ENCODE data around the gene TSPEAR. TPM values are rescaled to one million over a fixed set of nuclear protein-coding genes. Genes with fewer than 3 reads are reported as not detected.
"Not testable (repeated sequence)": the region's sequence is repeated elsewhere in the genome, so short reads cannot be mapped to it uniquely, and the experiment has no call there.

TSPEAR gene
- total RNA-seq, 4 donors from 2014 or later: not detected

DNA sequence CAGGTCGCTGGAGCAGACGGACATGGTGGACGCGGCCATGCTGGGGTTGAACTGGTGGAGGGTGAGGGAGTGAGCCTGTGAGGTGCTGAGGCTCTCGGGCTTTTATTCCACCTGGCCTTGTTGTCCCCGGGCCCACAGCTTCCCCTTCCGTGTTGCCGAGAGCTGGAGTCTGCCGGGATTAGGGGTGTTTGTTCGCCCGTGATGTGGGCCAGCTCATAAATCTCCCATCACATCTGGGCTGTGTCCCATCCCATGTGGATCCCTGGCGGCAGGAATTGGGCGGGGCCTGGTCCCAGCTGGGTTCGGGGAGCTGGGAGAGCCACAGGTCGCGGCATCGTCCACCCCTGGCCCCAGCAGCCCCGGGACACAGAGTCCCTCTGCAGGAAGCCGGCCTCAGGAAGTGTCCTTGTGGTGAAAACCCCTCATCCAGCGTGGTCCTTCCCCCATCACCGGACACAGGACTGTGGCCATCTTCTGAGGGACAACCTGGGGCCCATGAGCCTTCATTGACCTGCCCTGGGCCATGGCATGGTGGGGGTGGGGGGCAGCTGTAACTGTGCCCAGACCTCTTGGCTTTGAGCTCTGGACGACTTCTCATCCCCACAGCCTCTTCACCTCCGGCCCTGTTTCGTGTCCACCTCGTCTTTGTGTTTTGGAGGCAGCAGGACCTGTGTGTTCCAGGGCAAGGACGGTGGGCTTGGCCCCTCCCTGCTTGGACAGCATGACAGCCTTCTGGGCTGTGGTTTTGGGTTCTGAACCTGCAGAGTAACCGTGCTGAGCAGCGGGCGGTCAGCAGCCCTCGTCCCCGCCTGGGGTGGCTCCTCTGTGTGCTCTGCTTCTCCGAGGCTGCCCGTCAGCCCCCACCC lies 118.7 kb downstream of the TSPEAR start, which contains the start of gene KRTAP10-6:
TSS of gene KRTAP10-6 (minus strand) at position 60 of the 866 bp plus-strand sequence. CDS start at position 39, 21 bp downstream.
- 50 to 56% methylated on average over 29 to 31 of the region's 33 CpGs for WGBS, 2 donors
- Histone ChIP-seq H3K9me3 (peaks cover 0 to 3% (median 0%) of the 10 kb centered on the region in 4 donors), H3K4me1 (no peaks in the 10 kb centered on the region), H3K27ac (no peak within 1 kb of the TSS), H3K27me3 (peaks cover 0 to 10% of the 10 kb centered on the region in 2 donors), H3K4me3 (no peak within 1 kb of the TSS), H3K36me3 (no peaks in the 10 kb centered on the region)
- TF ChIP-seq, protein P1, sequence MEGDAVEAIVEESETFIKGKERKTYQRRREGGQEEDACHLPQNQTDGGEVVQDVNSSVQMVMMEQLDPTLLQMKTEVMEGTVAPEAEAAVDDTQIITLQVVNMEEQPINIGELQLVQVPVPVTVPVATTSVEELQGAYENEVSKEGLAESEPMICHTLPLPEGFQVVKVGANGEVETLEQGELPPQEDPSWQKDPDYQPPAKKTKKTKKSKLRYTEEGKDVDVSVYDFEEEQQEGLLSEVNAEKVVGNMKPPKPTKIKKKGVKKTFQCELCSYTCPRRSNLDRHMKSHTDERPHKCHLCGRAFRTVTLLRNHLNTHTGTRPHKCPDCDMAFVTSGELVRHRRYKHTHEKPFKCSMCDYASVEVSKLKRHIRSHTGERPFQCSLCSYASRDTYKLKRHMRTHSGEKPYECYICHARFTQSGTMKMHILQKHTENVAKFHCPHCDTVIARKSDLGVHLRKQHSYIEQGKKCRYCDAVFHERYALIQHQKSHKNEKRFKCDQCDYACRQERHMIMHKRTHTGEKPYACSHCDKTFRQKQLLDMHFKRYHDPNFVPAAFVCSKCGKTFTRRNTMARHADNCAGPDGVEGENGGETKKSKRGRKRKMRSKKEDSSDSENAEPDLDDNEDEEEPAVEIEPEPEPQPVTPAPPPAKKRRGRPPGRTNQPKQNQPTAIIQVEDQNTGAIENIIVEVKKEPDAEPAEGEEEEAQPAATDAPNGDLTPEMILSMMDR (IDR thresholded peaks at IDR 0.05): no peak
- TF ChIP-seq EP300 (IDR thresholded peaks at IDR 0.05) (no peak), POLR2A (IDR thresholded peaks at IDR 0.05) (no peak)
- no peak for DNase-seq (ENCODE audit: low spot score in 2 of 2)

DNA sequence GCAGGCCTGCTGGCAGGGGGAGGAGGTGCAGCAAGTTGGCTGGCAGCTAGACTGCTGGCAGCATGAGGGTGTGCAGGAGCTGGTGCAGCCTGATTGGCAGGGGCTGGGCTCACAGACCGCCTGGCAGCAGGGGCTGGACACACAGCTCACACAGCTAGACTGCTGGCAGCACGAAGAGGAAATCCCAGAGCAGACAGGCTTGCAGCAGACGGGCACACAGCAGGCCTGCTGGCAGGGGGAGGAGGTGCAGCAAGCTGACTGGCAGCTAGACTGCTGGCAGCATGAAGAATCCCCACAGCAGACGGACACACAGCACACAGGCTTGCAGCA lies 119.6 kb downstream of the TSPEAR start:
- 33% methylated on average over 1 of the region's 4 CpGs; no CpG with 5 or more reads in 1 of the 2 donors for WGBS, 2 donors
- H3K27ac ChIP-seq; H3K4me1 ChIP-seq; DNase-seq (ENCODE audit: low spot score in 2 of 2); H3K36me3 ChIP-seq; H3K4me3 ChIP-seq: not testable (repeated sequence)
- Histone ChIP-seq H3K27me3 (peaks cover 0 to 10% of the 10 kb centered on the region in 2 donors), H3K9me3 (peaks cover 0 to 10% (median 0%) of the 10 kb centered on the region in 4 donors)

DNA sequence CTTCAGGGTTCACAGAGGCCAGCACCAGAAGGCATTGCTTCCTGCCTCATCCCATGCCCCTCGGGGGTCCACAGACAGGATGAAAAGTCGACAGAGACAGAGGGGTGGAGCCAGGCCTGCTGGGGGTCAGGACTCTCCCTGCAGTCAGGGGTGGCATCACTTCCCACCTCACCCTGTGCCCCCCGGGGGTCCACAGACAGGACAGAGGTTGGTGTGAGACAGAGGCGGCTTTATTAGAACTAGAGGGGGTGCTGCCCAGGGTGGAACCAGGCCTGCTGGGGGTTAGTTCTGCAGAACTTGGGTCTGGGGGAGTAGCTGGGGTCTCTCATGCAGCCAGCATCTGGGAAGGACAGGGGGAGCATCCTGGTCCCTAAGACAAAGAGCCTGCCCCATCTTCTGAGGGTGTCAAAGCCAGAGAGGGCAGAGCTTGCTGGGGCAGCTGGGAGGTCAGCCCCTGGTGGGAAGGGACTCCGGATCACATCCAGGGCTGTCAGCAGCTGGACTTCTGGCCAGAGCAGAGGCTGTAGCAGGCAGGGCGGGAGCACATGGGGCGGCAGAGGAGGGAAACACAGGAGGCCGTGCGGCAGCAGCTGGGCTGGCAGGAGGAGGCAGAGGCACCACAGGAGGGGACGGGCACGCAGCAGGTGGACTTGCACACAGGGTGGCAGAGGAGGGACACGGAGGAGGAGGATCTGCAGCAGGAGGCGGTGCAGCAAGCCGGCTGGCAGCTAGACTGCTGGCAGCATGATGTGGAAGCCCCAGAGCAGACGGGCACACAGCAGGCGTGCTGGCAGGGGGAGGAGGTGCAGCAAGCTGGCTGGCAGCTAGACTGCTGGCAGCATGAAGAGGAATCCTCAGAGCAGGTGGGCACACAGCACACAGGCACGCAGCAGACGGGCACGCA lies 120.2 kb downstream of the TSPEAR start:
- H3K9me3 ChIP-seq: peaks cover 0 to 15% (median 0%) of the 10 kb centered on the region in 4 donors
- H3K4me1 ChIP-seq; H3K4me3 ChIP-seq; H3K27ac ChIP-seq; H3K36me3 ChIP-seq; DNase-seq (ENCODE audit: low spot score in 2 of 2): not testable (repeated sequence)
- 64 to 65% methylated on average over 16 to 17 of the region's 19 CpGs for WGBS, 2 donors
- peaks cover 0 to 10% of the 10 kb centered on the region in 2 donors for H3K27me3 ChIP-seq

DNA sequence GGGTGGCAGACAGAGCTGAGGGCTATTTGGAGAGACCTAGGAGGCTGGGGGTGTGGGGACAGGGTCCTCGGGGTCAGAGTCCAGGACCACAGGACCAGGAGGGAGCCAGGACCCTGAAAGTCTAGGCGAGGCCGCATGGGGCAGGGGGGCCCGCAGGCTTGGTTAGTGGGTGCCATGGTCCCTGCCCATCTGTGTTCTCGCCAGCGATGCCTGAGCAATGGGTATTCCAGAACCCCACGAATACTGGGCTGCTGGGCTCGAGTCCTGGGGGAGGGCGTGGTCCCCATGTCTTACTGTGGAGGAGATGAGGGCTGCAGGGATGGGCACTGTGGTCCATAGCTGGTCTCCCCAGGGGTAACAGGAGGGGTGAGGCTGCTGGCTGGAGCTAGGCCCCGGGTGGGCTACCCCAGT lies 121.1 kb downstream of the TSPEAR start:
- Histone ChIP-seq H3K4me3 (no peak overlapping the region), H3K9me3 (peaks cover 0 to 22% (median 0%) of the 10 kb centered on the region in 4 donors), H3K36me3 (no peaks in the 10 kb centered on the region), H3K4me1 (no peaks in the 10 kb centered on the region), H3K27ac (no peak overlapping the region), H3K27me3 (peaks cover 0 to 17% of the 10 kb centered on the region in 2 donors)
- DNase-seq (ENCODE audit: low spot score in 2 of 2): no peak
- 71 to 86% methylated on average over 9 to 10 of the region's 10 CpGs for WGBS, 2 donors
- TF ChIP-seq POLR2A (IDR thresholded peaks at IDR 0.05): no peak
- no peak for TF ChIP-seq EP300 (IDR thresholded peaks at IDR 0.05)
- TF ChIP-seq, protein P1 (IDR thresholded peaks at IDR 0.05): no peak

DNA sequence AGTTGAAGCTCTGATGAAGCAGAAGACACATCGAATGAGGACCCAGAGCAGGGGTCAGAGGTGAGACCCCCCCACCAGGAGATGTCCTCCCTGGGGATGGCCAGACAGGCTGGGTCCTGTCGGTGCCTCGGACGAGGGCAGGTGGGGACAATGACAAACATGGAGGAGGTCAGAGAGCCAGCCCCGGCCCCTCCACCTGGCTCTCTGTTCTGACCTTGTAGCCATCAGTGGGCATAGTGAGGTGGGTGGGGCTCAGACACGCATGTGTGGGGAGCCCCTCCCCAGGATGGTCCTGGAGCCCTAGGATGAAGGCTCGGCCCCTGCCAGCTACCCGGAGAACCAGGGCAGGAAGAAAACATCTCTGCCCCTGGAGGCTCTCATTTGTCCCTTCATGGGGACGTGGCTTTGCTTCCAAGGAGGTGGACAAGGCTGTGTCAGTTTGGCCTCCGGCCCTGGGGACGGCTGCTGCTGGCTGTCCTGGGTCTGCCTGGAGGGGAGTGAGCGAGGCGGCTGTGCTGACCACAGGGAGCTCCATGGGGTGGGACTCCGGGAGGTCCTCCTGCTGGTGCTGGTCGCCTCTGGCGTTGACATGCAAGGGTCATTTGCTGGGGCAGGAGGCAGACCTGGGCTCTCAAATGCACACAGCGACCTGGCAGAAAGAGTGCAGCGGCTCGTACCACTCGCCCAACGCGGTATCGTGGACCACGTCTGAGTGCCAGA lies 121.6 kb downstream of the TSPEAR start:
- no peaks in the 10 kb centered on the region for H3K36me3 ChIP-seq
- WGBS, 2 donors: 79 to 87% methylated on average over 14 to 24 of the region's 24 CpGs
- H3K4me1 ChIP-seq: no peaks in the 10 kb centered on the region
- TF ChIP-seq EP300 (IDR thresholded peaks at IDR 0.05): no peak
- TF ChIP-seq, protein P1 (IDR thresholded peaks at IDR 0.05): no peak
- no peak for TF ChIP-seq POLR2A (IDR thresholded peaks at IDR 0.05)
- peaks cover 0 to 21% of the 10 kb centered on the region in 2 donors for H3K27me3 ChIP-seq
- H3K27ac ChIP-seq: no peak overlapping the region
- no peak for DNase-seq (ENCODE audit: low spot score in 2 of 2)
- peaks cover 0 to 22% (median 0%) of the 10 kb centered on the region in 4 donors for H3K9me3 ChIP-seq
- no peak overlapping the region for H3K4me3 ChIP-seq
